HCT116 (cell line): ENCODE results near the gene GNB1L. TPM values are rescaled to one million over a fixed set of nuclear protein-coding genes. Genes with fewer than 3 reads are reported as not detected.

Experiments
- ATAC-seq: fragments of 200-7000 bp; cut with Tn5 transposase; 2 replicates; pipeline ENCODE4 v1.9.1; 2020; ENCODE audit warnings: mild to moderate bottlenecking, moderate library complexity
- BruUV-seq: library from RNA; stranded (reverse); fragments of 400-500 nt; replicated peaks from 2 replicates; lab custom pipeline; 2021; lab: Mats Ljungman, UMichigan
- CTCF ChIA-PET: fragments of 300-600 bp; sonication (Branson Sonifier 250); formaldehyde crosslinking; loops from one replicate; lab custom pipeline; 2021; ENCODE audit warnings: antibody characterized with exemption; lab: Charles Lee
- POLR2A ChIA-PET: fragments of 300-600, 350-600 bp; sonication (Branson Sonifier 250); formaldehyde crosslinking; loops from one replicate; lab custom pipeline; 2021; ENCODE audit warnings: antibody characterized with exemption; lab: Charles Lee
- RAD21 ChIA-PET, 2 experiments: fragments of 300-600 bp; sonication (Branson Sonifier 250); formaldehyde crosslinking; loops; one replicate each; lab custom pipeline; 2023; ENCODE audit warnings: low total read pairs in 2 of 2; ENCODE audit not compliant: uncharacterized antibody in 2 of 2, unreplicated experiment in 2 of 2, low non-redundant PET in 1 of 2; lab: Charles Lee
- DNase-seq: peaks from one replicate; pipeline ENCODE4 v3.0.0-alpha.2; 2010; ENCODE audit warnings: low read depth, low spot score
- H2AFZ ChIP-seq: fragments of 200-600 bp; shearing (Covaris generic), sonication (generic); 2 replicates; pipeline ENCODE4 v1.6.1; 2017; ENCODE audit warnings: low read depth, mixed run types, mixed read lengths, antibody characterized with exemption, low read length; ENCODE audit not compliant: poor library complexity, severe bottlenecking
- H3K27ac ChIP-seq: 2 replicates; pipeline ENCODE4 v1.5.1; 2012; ENCODE audit warnings: low read depth, low read length
- H3K27me3 ChIP-seq: fragments of 200-600 bp; sonication (generic); 2 replicates; pipeline ENCODE4 v1.6.1; 2016; ENCODE audit warnings: mixed run types, low read length, mixed read lengths; ENCODE audit not compliant: insufficient read depth
- H3K36me3 ChIP-seq, 2 experiments: fragments of 200-500 bp in 1 of 2; fragments of 200-600 bp in 1 of 2; sonication (Bioruptor generic) in 1 of 2; sonication (generic) in 1 of 2; 2 replicates each; pipeline versions ENCODE4 v1.5.1 to v1.6.1; 2014 to 2016; ENCODE audit warnings: low read length in 2 of 2, inconsistent platforms in 1 of 2, mixed read lengths in 1 of 2, mixed run types in 1 of 2; ENCODE audit not compliant: insufficient read depth in 2 of 2, control insufficient read depth in 1 of 2
- H3K4me1 ChIP-seq, 2 experiments: fragments of 200-600 bp in 1 of 2; sonication (generic) in 1 of 2; 2 replicates each; pipeline versions ENCODE4 v1.5.1 to v1.6.1; 2012 to 2017; ENCODE audit warnings: low read length in 2 of 2, inconsistent platforms in 1 of 2, mild to moderate bottlenecking in 1 of 2, mixed read lengths in 1 of 2, mixed run types in 1 of 2, moderate library complexity in 1 of 2; ENCODE audit not compliant: insufficient read depth in 2 of 2, control insufficient read depth in 1 of 2
- H3K4me2 ChIP-seq: fragments of 200-600 bp; sonication (generic); 2 replicates; pipeline ENCODE4 v1.6.1; 2017; ENCODE audit warnings: mixed run types, low read length, mixed read lengths
- H3K4me3 ChIP-seq, 2 experiments: fragments of 200-600 bp in 1 of 2; sonication (generic) in 1 of 2; replicated peaks in 1 of 2; 2 replicates each; pipeline ENCODE4 v1.5.1; 2011 to 2016; ENCODE audit warnings: low read length in 2 of 2, control low read depth in 1 of 2, low read depth in 1 of 2, mild to moderate bottlenecking in 1 of 2, mixed read lengths in 1 of 2, mixed run types in 1 of 2
- H3K79me2 ChIP-seq: fragments of 200-600 bp; sonication (generic); 2 replicates; pipeline ENCODE4 v1.6.1; 2017; ENCODE audit warnings: mild to moderate bottlenecking, mixed run types, low read length, moderate library complexity, mixed read lengths; ENCODE audit not compliant: insufficient read depth
- H3K9ac ChIP-seq: fragments of 200-600 bp; sonication (generic); 2 replicates; pipeline ENCODE4 v1.6.1; 2016; ENCODE audit warnings: low read length, mixed read lengths
- H3K9me2 ChIP-seq: fragments of 200-600 bp; sonication (generic), shearing (Covaris generic); 2 replicates; pipeline ENCODE4 v1.6.1; 2017; ENCODE audit warnings: mixed run types, mild to moderate bottlenecking, moderate library complexity; ENCODE audit not compliant: insufficient read depth
- H3K9me3 ChIP-seq, 2 experiments: fragments of 200-500 bp in 1 of 2; fragments of 200-600 bp in 1 of 2; sonication (Bioruptor generic) in 1 of 2; sonication (generic) in 1 of 2; 2 replicates each; pipeline ENCODE4 v1.6.1; 2014 to 2017; ENCODE audit warnings: low read length in 2 of 2, mixed read lengths in 2 of 2, inconsistent platforms in 1 of 2, low read depth in 1 of 2, mild to moderate bottlenecking in 1 of 2, mixed run types in 1 of 2, moderate library complexity in 1 of 2; ENCODE audit not compliant: control insufficient read depth in 1 of 2, insufficient read depth in 1 of 2
- H4K20me1 ChIP-seq: fragments of 200-600 bp; sonication (generic), shearing (Covaris generic); 2 replicates; pipeline ENCODE4 v1.6.1; 2017; ENCODE audit warnings: mixed run types, mild to moderate bottlenecking, moderate library complexity; ENCODE audit not compliant: insufficient read depth
- CBX3 ChIP-seq: IDR thresholded peaks from 2 replicates; pipeline ENCODE4 v1.6.1; 2012; ENCODE audit warnings: low read depth
- CEBPB ChIP-seq: IDR thresholded peaks from 2 replicates; pipeline ENCODE4 v1.6.1; 2012; ENCODE audit warnings: low read depth
- EGR1 ChIP-seq: IDR thresholded peaks from 2 replicates; pipeline ENCODE4 v1.6.1; 2012; ENCODE audit warnings: low read depth
- ELF1 ChIP-seq: IDR thresholded peaks from 2 replicates; pipeline ENCODE4 v1.6.1; 2012; ENCODE audit warnings: low read depth, borderline replicate concordance
- FOSL1 ChIP-seq: IDR thresholded peaks from 2 replicates; pipeline ENCODE4 v1.6.1; 2012; ENCODE audit warnings: low read depth
- JUND ChIP-seq: IDR thresholded peaks from 2 replicates; pipeline ENCODE4 v1.6.1; 2012
- POLR2A ChIP-seq: IDR thresholded peaks from 2 replicates; pipeline ENCODE4 v1.7.0; 2011; ENCODE audit warnings: borderline replicate concordance; ENCODE audit not compliant: insufficient read depth, insufficient read length; ENCODE audit errors: extremely low read depth
- POLR2AphosphoS5 ChIP-seq: IDR thresholded peaks from 2 replicates; pipeline ENCODE4 v1.6.1; 2011; ENCODE audit warnings: mild to moderate bottlenecking, low read depth, low read length, moderate library complexity
- SP1 ChIP-seq: IDR thresholded peaks from 2 replicates; pipeline ENCODE4 v1.6.1; 2012; ENCODE audit warnings: low read depth
- SRF ChIP-seq: IDR thresholded peaks from 2 replicates; pipeline ENCODE4 v1.6.1; 2012; ENCODE audit warnings: low read depth
- TCF7L2 ChIP-seq: IDR thresholded peaks from 2 replicates; pipeline ENCODE4 v1.7.0; 2011; ENCODE audit warnings: borderline replicate concordance, inconsistent platforms; ENCODE audit not compliant: insufficient read depth, insufficient read length; ENCODE audit errors: extremely low read depth
- YY1 ChIP-seq: IDR thresholded peaks from 2 replicates; pipeline ENCODE4 v1.6.1; 2011; ENCODE audit warnings: low read length, low read depth, moderate library complexity, mild to moderate bottlenecking; ENCODE audit not compliant: insufficient replicate concordance; ENCODE audit errors: extremely low read depth
- ZBTB33 ChIP-seq: IDR thresholded peaks from 2 replicates; pipeline ENCODE4 v1.6.1; 2011; ENCODE audit warnings: mild to moderate bottlenecking, low read length, moderate library complexity; ENCODE audit not compliant: insufficient replicate concordance; ENCODE audit errors: extremely low read depth
- ZFX ChIP-seq: fragments of 450-650 bp; IDR thresholded peaks from 2 replicates; pipeline ENCODE4 v1.6.1; 2017
- intact Hi-C: fragments of 100-400 bp; cut with micrococcal nuclease; formaldehyde crosslinking; loops from 2 replicates; pipeline ENCODE4 v1.10.0; 2022
- total RNA-seq: library from RNA; stranded (reverse); gene quantifications from one replicate; pipeline ENCODE4 v1.2.1, GENCODE V29; 2021; ENCODE audit not compliant: unreplicated experiment
- TF ChIP-seq, protein P1 (sequence below), 3 experiments: fragments of 200-600 bp in 1 of 3; sonication (generic) in 1 of 3; IDR thresholded peaks in 2 of 3; conservative IDR thresholded peaks in 1 of 3; 2 replicates each; pipeline ENCODE4 v1.5.1; 2012 to 2017; ENCODE audit warnings: low read depth in 2 of 3, low read length in 2 of 3, antibody characterized with exemption in 1 of 3, borderline replicate concordance in 1 of 3, control low read depth in 1 of 3, mild to moderate bottlenecking in 1 of 3, mixed read lengths in 1 of 3, mixed run types in 1 of 3, moderate library complexity in 1 of 3; ENCODE audit not compliant: insufficient read depth in 1 of 3
- TF ChIP-seq, protein P2 (sequence below): IDR thresholded peaks from 2 replicates; pipeline ENCODE4 v1.6.1; 2012
- TF ChIP-seq, protein P3 (sequence below): IDR thresholded peaks from 2 replicates; pipeline ENCODE4 v1.6.1; 2012

GNB1L gene
- total RNA-seq, 1 experiment from 2014 or later, result 12.1 TPM

GRCh38 chr22:19876314-19876940 lies 21.8 kb upstream of the GNB1L start:
- no peaks in the 10 kb centered on the region for H3K27me3 ChIP-seq

More at GRCh38 chr22:19876314-19876940, 21.8 kb upstream of the GNB1L start:
- H3K9ac ChIP-seq, result no peak overlapping the region
- RAD21 ChIA-PET, result no interaction called here
- H3K9me2 ChIP-seq, result no peaks in the 10 kb centered on the region
- H3K79me2 ChIP-seq, result no peaks in the 10 kb centered on the region
- H4K20me1 ChIP-seq, result no peaks in the 10 kb centered on the region
- peaks cover 10 to 19% of the 10 kb centered on the region in 2 experiments for H3K4me1 ChIP-seq
- DNase-seq, result no peak
- no peak overlapping the region for H3K4me3 ChIP-seq
- no peaks in the 10 kb centered on the region for H3K36me3 ChIP-seq
- no peak overlapping the region for H3K4me2 ChIP-seq
- POLR2A ChIA-PET, result no interaction called here
- H3K9me3 ChIP-seq, result no peaks in the 10 kb centered on the region
- TF ChIP-seq SRF, result no peak
- no peak for TF ChIP-seq CBX3
- TF ChIP-seq TCF7L2, result no peak
- TF ChIP-seq, protein P1, sequence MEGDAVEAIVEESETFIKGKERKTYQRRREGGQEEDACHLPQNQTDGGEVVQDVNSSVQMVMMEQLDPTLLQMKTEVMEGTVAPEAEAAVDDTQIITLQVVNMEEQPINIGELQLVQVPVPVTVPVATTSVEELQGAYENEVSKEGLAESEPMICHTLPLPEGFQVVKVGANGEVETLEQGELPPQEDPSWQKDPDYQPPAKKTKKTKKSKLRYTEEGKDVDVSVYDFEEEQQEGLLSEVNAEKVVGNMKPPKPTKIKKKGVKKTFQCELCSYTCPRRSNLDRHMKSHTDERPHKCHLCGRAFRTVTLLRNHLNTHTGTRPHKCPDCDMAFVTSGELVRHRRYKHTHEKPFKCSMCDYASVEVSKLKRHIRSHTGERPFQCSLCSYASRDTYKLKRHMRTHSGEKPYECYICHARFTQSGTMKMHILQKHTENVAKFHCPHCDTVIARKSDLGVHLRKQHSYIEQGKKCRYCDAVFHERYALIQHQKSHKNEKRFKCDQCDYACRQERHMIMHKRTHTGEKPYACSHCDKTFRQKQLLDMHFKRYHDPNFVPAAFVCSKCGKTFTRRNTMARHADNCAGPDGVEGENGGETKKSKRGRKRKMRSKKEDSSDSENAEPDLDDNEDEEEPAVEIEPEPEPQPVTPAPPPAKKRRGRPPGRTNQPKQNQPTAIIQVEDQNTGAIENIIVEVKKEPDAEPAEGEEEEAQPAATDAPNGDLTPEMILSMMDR (IDR thresholded peaks at IDR 0.05 in 2 of 3, conservative IDR thresholded peaks at IDR 0.05 in 1 of 3; ENCODE audit: borderline replicate concordance in 1 of 3, insufficient read depth in 1 of 3, low read depth in 2 of 3, low read length in 2 of 3), result no peak
- no peak for TF ChIP-seq POLR2A
- TF ChIP-seq JUND, result no peak
- no peak for TF ChIP-seq ZBTB33
- TF ChIP-seq POLR2AphosphoS5, result no peak
- TF ChIP-seq YY1, result no peak
- TF ChIP-seq, protein P2, sequence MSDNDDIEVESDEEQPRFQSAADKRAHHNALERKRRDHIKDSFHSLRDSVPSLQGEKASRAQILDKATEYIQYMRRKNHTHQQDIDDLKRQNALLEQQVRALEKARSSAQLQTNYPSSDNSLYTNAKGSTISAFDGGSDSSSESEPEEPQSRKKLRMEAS, result no peak
- no peak for TF ChIP-seq FOSL1
- TF ChIP-seq, protein P3, sequence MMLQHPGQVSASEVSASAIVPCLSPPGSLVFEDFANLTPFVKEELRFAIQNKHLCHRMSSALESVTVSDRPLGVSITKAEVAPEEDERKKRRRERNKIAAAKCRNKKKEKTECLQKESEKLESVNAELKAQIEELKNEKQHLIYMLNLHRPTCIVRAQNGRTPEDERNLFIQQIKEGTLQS, result no peak
- no peak for TF ChIP-seq SP1
- TF ChIP-seq CEBPB, result no peak
- no peak for TF ChIP-seq EGR1
- TF ChIP-seq ELF1, result no peak
- TF ChIP-seq ZFX, result no peak
- no TSS peak for BruUV-seq
- H3K27ac ChIP-seq, result no peak overlapping the region
- CTCF ChIA-PET, result no interaction called here
- intact Hi-C loops, result no loop called here
- ATAC-seq, result no peak
- no peak overlapping the region for H2AFZ ChIP-seq
